Ishikawa (cell line): ENCODE measurements around the gene TBL2.

Experiments used
- CEBPB ChIP-seq: IDR thresholded peaks from 2 replicates; pipeline ENCODE4 v1.6.1; 2012
- CREB1 ChIP-seq: IDR thresholded peaks from 2 replicates; pipeline ENCODE4 v1.6.1; 2012; ENCODE audit warnings: low read depth
- EGR1 ChIP-seq: IDR thresholded peaks from 2 replicates; pipeline ENCODE4 v1.6.1; 2012
- EP300 ChIP-seq: IDR thresholded peaks from 2 replicates; pipeline ENCODE4 v1.6.1; 2012; ENCODE audit warnings: borderline replicate concordance
- FOXM1 ChIP-seq: IDR thresholded peaks from 2 replicates; pipeline ENCODE4 v1.6.1; 2012; ENCODE audit warnings: low read depth, borderline replicate concordance
- NFIC ChIP-seq: IDR thresholded peaks from 2 replicates; pipeline ENCODE4 v1.6.1; 2012
- RAD21 ChIP-seq: IDR thresholded peaks from 2 replicates; pipeline ENCODE4 v1.6.1; 2012; ENCODE audit warnings: low read depth
- REST ChIP-seq: IDR thresholded peaks from 2 replicates; pipeline ENCODE4 v1.6.1; 2012; ENCODE audit warnings: low read depth, mild to moderate bottlenecking
- TAF1 ChIP-seq: IDR thresholded peaks from 2 replicates; pipeline ENCODE4 v1.6.1; 2012; ENCODE audit warnings: low read depth, mild to moderate bottlenecking
- TCF12 ChIP-seq: IDR thresholded peaks from 2 replicates; pipeline ENCODE4 v1.6.1; 2012; ENCODE audit warnings: low read depth
- TEAD4 ChIP-seq: IDR thresholded peaks from 2 replicates; pipeline ENCODE4 v1.6.1; 2012
- YY1 ChIP-seq: IDR thresholded peaks from 2 replicates; pipeline ENCODE4 v1.6.1; 2012; ENCODE audit warnings: low read depth
- ZBTB7A ChIP-seq: IDR thresholded peaks from 2 replicates; pipeline ENCODE4 v1.6.1; 2012; ENCODE audit warnings: low read depth
- TF ChIP-seq, protein P1 (sequence below): IDR thresholded peaks from 2 replicates; pipeline ENCODE4 v1.6.1; 2012
- TF ChIP-seq, protein P2 (sequence below): IDR thresholded peaks from 2 replicates; pipeline ENCODE4 v1.6.1; 2012

TBL2 gene

GRCh38 chr7:73541722-73542121, 36.7 kb downstream of the TBL2 start:
- TF ChIP-seq TAF1 (no peak), CREB1 (no peak), REST (no peak), EP300 (no peak), EGR1 (no peak), ZBTB7A (no peak), TEAD4 (no peak), TCF12 (no peak), FOXM1 (no peak)
- TF ChIP-seq, protein P1, sequence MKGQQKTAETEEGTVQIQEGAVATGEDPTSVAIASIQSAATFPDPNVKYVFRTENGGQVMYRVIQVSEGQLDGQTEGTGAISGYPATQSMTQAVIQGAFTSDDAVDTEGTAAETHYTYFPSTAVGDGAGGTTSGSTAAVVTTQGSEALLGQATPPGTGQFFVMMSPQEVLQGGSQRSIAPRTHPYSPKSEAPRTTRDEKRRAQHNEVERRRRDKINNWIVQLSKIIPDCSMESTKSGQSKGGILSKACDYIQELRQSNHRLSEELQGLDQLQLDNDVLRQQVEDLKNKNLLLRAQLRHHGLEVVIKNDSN = no peak
- TF ChIP-seq, protein P2, sequence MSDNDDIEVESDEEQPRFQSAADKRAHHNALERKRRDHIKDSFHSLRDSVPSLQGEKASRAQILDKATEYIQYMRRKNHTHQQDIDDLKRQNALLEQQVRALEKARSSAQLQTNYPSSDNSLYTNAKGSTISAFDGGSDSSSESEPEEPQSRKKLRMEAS = no peak

DNA sequence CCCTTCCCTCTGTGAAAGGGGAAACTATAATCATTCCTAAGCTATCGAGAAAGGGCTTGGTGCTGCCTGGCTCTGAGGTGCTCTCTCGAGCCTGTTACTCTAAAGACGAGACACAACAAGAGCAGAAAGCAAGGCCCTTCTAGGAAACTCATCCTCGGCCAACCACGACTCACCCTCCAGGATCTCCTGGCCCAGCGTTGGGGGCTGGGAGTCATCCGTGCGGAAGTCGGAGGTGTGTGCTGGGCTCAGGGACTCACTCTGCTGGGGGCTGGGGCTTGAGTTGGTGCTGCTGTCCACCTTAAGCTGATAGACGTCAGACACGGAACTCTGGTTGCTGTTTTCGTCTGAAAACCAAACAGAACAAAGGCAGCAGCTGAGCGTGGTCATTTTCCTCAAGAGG, 38.7 kb downstream of the TBL2 start:
- TF ChIP-seq TAF1 (no peak), RAD21 (no peak), YY1 (no peak), NFIC (no peak), EP300 (no peak), TCF12 (no peak), TEAD4 (no peak), EGR1 (no peak), CREB1 (no peak)
- TF ChIP-seq, protein P1 = no peak
- TF ChIP-seq, protein P2 = no peak

GRCh38 chr7:73537051-73537450, 41.3 kb downstream of the TBL2 start:
- TF ChIP-seq NFIC = no peak
- no peak for TF ChIP-seq EGR1
- TF ChIP-seq ZBTB7A = no peak
- TF ChIP-seq TCF12 = no peak
- TF ChIP-seq RAD21 = no peak
- no peak for TF ChIP-seq CEBPB
- no peak for TF ChIP-seq FOXM1
- no peak for TF ChIP-seq EP300

DNA sequence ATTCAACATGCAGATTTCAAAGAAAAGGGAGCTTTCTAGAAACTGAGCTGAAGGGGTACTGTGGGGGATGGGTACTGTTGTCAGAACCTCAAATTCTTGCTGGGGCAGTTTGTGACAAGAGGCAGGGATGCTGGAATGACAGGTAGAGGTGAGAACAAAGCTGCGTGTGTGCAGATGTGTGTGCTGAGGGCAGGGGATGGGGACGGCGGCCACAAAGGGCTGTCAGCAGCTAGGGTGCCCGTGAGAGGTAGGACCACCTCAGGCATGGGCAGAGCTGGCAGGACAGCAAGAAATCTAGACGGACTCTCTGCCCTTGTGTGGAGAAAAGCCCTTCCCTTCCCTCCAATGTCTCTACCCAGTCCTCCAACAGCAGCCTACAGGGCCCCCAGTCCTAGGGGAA, 41.9 kb downstream of the TBL2 start:
- TF ChIP-seq, protein P1 = no peak
- TF ChIP-seq EP300 (no peak), NFIC (no peak), TEAD4 (no peak), RAD21 (no peak), CREB1 (no peak), CEBPB (no peak), TCF12 (no peak), YY1 (no peak), TAF1 (no peak), REST (no peak), EGR1 (no peak), FOXM1 (no peak), ZBTB7A (no peak)
- TF ChIP-seq, protein P2 = no peak

DNA sequence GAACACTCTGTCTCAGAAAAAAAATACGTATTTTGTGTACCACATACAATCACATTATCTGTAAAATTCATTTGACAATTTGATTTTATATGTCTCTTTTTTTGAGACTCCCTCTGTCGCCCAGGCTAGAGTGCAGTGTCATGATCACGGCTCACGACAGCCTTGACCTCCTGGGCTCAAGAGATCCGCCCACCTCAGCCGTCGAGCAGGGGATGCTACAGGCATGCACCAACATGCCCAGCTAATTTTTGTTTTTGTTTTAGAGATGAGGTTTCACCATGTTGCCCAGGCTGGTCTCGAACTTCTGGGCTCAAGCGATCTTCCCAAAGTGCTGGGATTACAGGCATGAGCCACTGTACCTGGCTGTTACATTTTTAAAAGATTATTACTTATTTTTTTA, 44.6 kb downstream of the TBL2 start:
- TF ChIP-seq, protein P2 = no peak
- TF ChIP-seq REST (no peak), CEBPB (no peak), YY1 (no peak), TCF12 (no peak), NFIC (no peak), TEAD4 (no peak), EGR1 (no peak), CREB1 (no peak), EP300 (no peak), FOXM1 (no peak), RAD21 (no peak), ZBTB7A (no peak), TAF1 (no peak)
- TF ChIP-seq, protein P1 = no peak
